HG02938 (cell line): ENCODE data around the gene SIGLEC8.
"Not testable (repeated sequence)": the region's sequence is repeated elsewhere in the genome, so short reads cannot be mapped to it uniquely, and the experiment has no call there.

Experiments used
- ATAC-seq: cut with Tn5 transposase; IDR thresholded peaks from one replicate; pipeline ENCODE4 v1.9.1; 2021; ENCODE audit warnings: mild to moderate bottlenecking, moderate library complexity; ENCODE audit not compliant: unreplicated experiment

The SIGLEC8 gene

GRCh38 chr19:51448011-51448410 lies 10.2 kb downstream of the SIGLEC8 start:
- ATAC-seq: no peak

GRCh38 chr19:51447510-51447909 lies 10.7 kb downstream of the SIGLEC8 start:
- ATAC-seq: not testable (repeated sequence)

GRCh38 chr19:51441410-51442390 lies 16.6 kb downstream of the SIGLEC8 start:
- peak; percentile 95 for ATAC-seq

GRCh38 chr19:51440846-51441409 lies 17.3 kb downstream of the SIGLEC8 start:
- no peak for ATAC-seq

GRCh38 chr19:51440052-51440451 lies 18.2 kb downstream of the SIGLEC8 start:
- no peak for ATAC-seq

- ATAC-seq: no peak
Measured at GRCh38 chr19:51439021-51439465, 19.2 kb downstream of the SIGLEC8 start.

- ATAC-seq: no peak
Measured at GRCh38 chr19:51434456-51434855, 23.8 kb downstream of the SIGLEC8 start.

GRCh38 chr19:51433043-51433442 lies 25.2 kb downstream of the SIGLEC8 start:
- no peak for ATAC-seq

GRCh38 chr19:51431124-51431523 lies 27.1 kb downstream of the SIGLEC8 start:
- ATAC-seq: no peak

GRCh38 chr19:51430221-51430620 lies 28.0 kb downstream of the SIGLEC8 start:
- ATAC-seq: no peak

GRCh38 chr19:51427201-51427600 lies 31.1 kb downstream of the SIGLEC8 start:
- ATAC-seq: no peak

- ATAC-seq: no peak
Measured at GRCh38 chr19:51422053-51422448, 36.2 kb downstream of the SIGLEC8 start.

- ATAC-seq: no peak
Measured at GRCh38 chr19:51421229-51422052, 36.8 kb downstream of the SIGLEC8 start.

GRCh38 chr19:51420511-51420910 lies 37.7 kb downstream of the SIGLEC8 start:
- ATAC-seq: not testable (repeated sequence)

GRCh38 chr19:51418707-51419106 lies 39.5 kb downstream of the SIGLEC8 start:
- ATAC-seq: no peak

- ATAC-seq: peak; percentile 41
Measured at GRCh38 chr19:51417810-51418157, 40.5 kb downstream of the SIGLEC8 start.

- ATAC-seq: peak; percentile 57
Measured at GRCh38 chr19:51417107-51417809, 41.0 kb downstream of the SIGLEC8 start, which contains the start of gene SIGLEC10. TSS of gene SIGLEC10 (minus strand) at chr19:51417642. CDS start at chr19:51417581, 61 bp downstream.

- ATAC-seq: not testable (repeated sequence)
Measured at GRCh38 chr19:51416422-51416821, 41.8 kb downstream of the SIGLEC8 start.

GRCh38 chr19:51415187-51415586 lies 43.1 kb downstream of the SIGLEC8 start:
- ATAC-seq: no peak

GRCh38 chr19:51410950-51411748 lies 47.1 kb downstream of the SIGLEC8 start:
- ATAC-seq: no peak
